K562 (cell line): Measurements from ENCODE around the gene IGSF21. TPM values are rescaled to one million over a fixed set of nuclear protein-coding genes. Genes with fewer than 3 reads are reported as not detected.

Source experiments
- ATAC-seq: fragments of 200-7000 bp; cut with Tn5 transposase; 3 replicates; pipeline ENCODE4 v1.9.1; 2020; ENCODE audit warnings: moderate library complexity
- BruUV-seq: library from RNA; stranded (reverse); fragments of 400-500 nt; replicated peaks from 2 replicates; lab custom pipeline; 2021; lab: Mats Ljungman, UMichigan
- CTCF ChIA-PET: fragments of 300-600 bp; formaldehyde crosslinking; extraction: SDS; loops from one replicate; lab custom pipeline; 2021; ENCODE audit warnings: low intra/inter-chr PET ratio; lab: Yijun Ruan, JAX
- POLR2A ChIA-PET: fragments of 300-600, 350-650 bp; sonication (Branson Sonifier 250); formaldehyde crosslinking; extraction: SDS; loops from one replicate; lab custom pipeline; 2021; ENCODE audit warnings: antibody characterized with exemption, inconsistent platforms; lab: Yijun Ruan, JAX
- DNase-seq, 4 experiments: peaks; one replicate each; pipeline versions ENCODE4 v3.0.0 to v3.0.0-alpha.2; 2011 to 2018; ENCODE audit warnings: low spot score in 3 of 4, mixed read lengths in 3 of 4; ENCODE audit errors: extremely low read depth in 1 of 4
- FAIRE-seq: peaks from 2 replicates; lab custom pipeline; 2011; peaks lifted over from hg19 to GRCh38; lab: Jason Lieb, UNC
- H2AFZ ChIP-seq: 2 replicates; pipeline ENCODE4 v1.6.0; 2011; ENCODE audit warnings: low read depth, low read length, control low read depth, inconsistent platforms
- H3K27ac ChIP-seq: fragments of 200-600 bp; 3 replicates; pipeline ENCODE4 v1.8.0; 2011; ENCODE audit warnings: low read depth, mild to moderate bottlenecking, control low read depth, inconsistent platforms, low read length, moderate library complexity, mixed read lengths; ENCODE audit errors: extremely low read depth
- H3K27me3 ChIP-seq, 2 experiments: fragments of 300-600 bp in 1 of 2; 2 replicates in 1 of 2; 3 replicates in 1 of 2; pipeline versions ENCODE4 v1.6.0 to v1.8.0; 2011; ENCODE audit warnings: inconsistent platforms in 2 of 2, low read length in 2 of 2, mild to moderate bottlenecking in 1 of 2, mixed read lengths in 1 of 2, moderate library complexity in 1 of 2; ENCODE audit not compliant: control insufficient read depth in 2 of 2, insufficient read depth in 2 of 2
- H3K36me3 ChIP-seq: fragments of 300-600 bp; 3 replicates; pipeline ENCODE4 v1.8.0; 2011; ENCODE audit warnings: mild to moderate bottlenecking, low read length, inconsistent platforms; ENCODE audit not compliant: control insufficient read depth, insufficient read depth
- H3K4me1 ChIP-seq, 2 experiments: fragments of 200-600 bp in 1 of 2; replicated peaks in 1 of 2; 2 replicates in 1 of 2; 3 replicates in 1 of 2; pipeline versions ENCODE4 v1.5.1 to v1.8.0; 2011; ENCODE audit warnings: inconsistent platforms in 2 of 2, low read length in 2 of 2, mild to moderate bottlenecking in 1 of 2, mixed read lengths in 1 of 2, moderate library complexity in 1 of 2; ENCODE audit not compliant: control insufficient read depth in 2 of 2, insufficient read depth in 2 of 2
- H3K4me2 ChIP-seq: 2 replicates; pipeline ENCODE4 v1.6.1; 2011; ENCODE audit warnings: low read length, control low read depth, inconsistent platforms, mixed read lengths; ENCODE audit not compliant: insufficient read depth
- H3K4me3 ChIP-seq: fragments of 200-600 bp; sonication (generic), shearing (Covaris generic); 2 replicates; pipeline ENCODE4 v1.5.1; 2016; ENCODE audit warnings: control low read depth, inconsistent platforms
- H3K79me2 ChIP-seq: fragments of 200-600 bp; 3 replicates; pipeline ENCODE4 v1.8.0; 2011; ENCODE audit warnings: low read length, inconsistent platforms; ENCODE audit not compliant: control insufficient read depth, insufficient read depth
- H3K9ac ChIP-seq, 2 experiments: 2 replicates each; pipeline versions ENCODE4 v1.6.0 to v1.6.1; 2011; ENCODE audit warnings: low read depth in 2 of 2, low read length in 2 of 2, control low read depth in 1 of 2, inconsistent platforms in 1 of 2, mild to moderate bottlenecking in 1 of 2, mixed read lengths in 1 of 2; ENCODE audit not compliant: insufficient read depth in 1 of 2
- H3K9me1 ChIP-seq: one replicate; pipeline ENCODE4 v1.6.0; 2011; ENCODE audit warnings: inconsistent platforms, mild to moderate bottlenecking, low read length, moderate library complexity; ENCODE audit not compliant: control insufficient read depth, insufficient read depth
- H3K9me3 ChIP-seq: replicated peaks from 2 replicates; pipeline ENCODE4 v1.5.1; 2011; ENCODE audit warnings: low read depth, low read length, inconsistent platforms; ENCODE audit not compliant: control insufficient read depth, insufficient read depth
- H4K20me1 ChIP-seq: replicated peaks from 2 replicates; pipeline ENCODE4 v1.6.1; 2011; ENCODE audit warnings: low read length, inconsistent platforms, mixed read lengths; ENCODE audit not compliant: control insufficient read depth, insufficient read depth
- ATF6 ChIP-seq: sonication (generic); formaldehyde crosslinking; IDR thresholded peaks from 2 replicates; pipeline ENCODE4 v1.4.0; 2020; ENCODE audit warnings: mild to moderate bottlenecking, missing genetic modification reagents
- BCLAF1 ChIP-seq, 2 experiments: fragments of 450-650 bp in 1 of 2; IDR thresholded peaks; 2 replicates each; pipeline ENCODE4 v1.6.1; 2011 to 2017; ENCODE audit warnings: low read depth in 2 of 2, antibody characterized with exemption in 1 of 2, borderline replicate concordance in 1 of 2, low read length in 1 of 2, mild to moderate bottlenecking in 1 of 2, mixed read lengths in 1 of 2; ENCODE audit not compliant: control insufficient read depth in 1 of 2
- CGGBP1 ChIP-seq: fragments of 250-450 bp; sonication (Bioruptor Pico); IDR thresholded peaks from 2 replicates; pipeline ENCODE4 v1.9.0; 2021; ENCODE audit warnings: mild to moderate bottlenecking
- CREM ChIP-seq: IDR thresholded peaks from 2 replicates; pipeline ENCODE4 v1.6.1; 2014; ENCODE audit warnings: antibody characterized with exemption, low read depth
- E2F1 ChIP-seq: sonication (generic); formaldehyde crosslinking; IDR thresholded peaks from 2 replicates; pipeline ENCODE4 v1.8.1; 2023; ENCODE audit warnings: mild to moderate bottlenecking, missing genetic modification reagents, moderate library complexity
- JUN ChIP-seq, 2 experiments: sonication (generic) in 1 of 2; formaldehyde crosslinking in 1 of 2; IDR thresholded peaks; 2 replicates each; pipeline versions ENCODE4 v1.6.1 to v1.8.0; 2012 to 2022; ENCODE audit warnings: borderline replicate concordance in 2 of 2, mild to moderate bottlenecking in 2 of 2, improper control_type of control experiment in 1 of 2, low read depth in 1 of 2, low read length in 1 of 2, missing genetic modification reagents in 1 of 2
- NFE2 ChIP-seq: IDR thresholded peaks from 2 replicates; pipeline ENCODE4 v1.6.1; 2014; ENCODE audit warnings: antibody characterized with exemption, low read depth
- RBM34 ChIP-seq: fragments of 200-400 bp; formaldehyde crosslinking; IDR thresholded peaks from 2 replicates; pipeline ENCODE4 v1.6.1; 2018; ENCODE audit warnings: low read length, borderline replicate concordance; ENCODE audit not compliant: insufficient read depth
- SAFB2 ChIP-seq: fragments of 200-400 bp; formaldehyde crosslinking; IDR thresholded peaks from 2 replicates; pipeline ENCODE4 v1.6.1; 2018; ENCODE audit warnings: borderline replicate concordance, low read length, low read depth, moderate library complexity; ENCODE audit not compliant: severe bottlenecking
- SNIP1 ChIP-seq: fragments of 450-650 bp; IDR thresholded peaks from 2 replicates; pipeline ENCODE4 v1.7.1; 2017; ENCODE audit warnings: low read depth, mild to moderate bottlenecking
- SUPT5H ChIP-seq: fragments of 450-650 bp; IDR thresholded peaks from 2 replicates; pipeline ENCODE4 v1.6.1; 2016
- ZBED1 ChIP-seq: IDR thresholded peaks from 2 replicates; pipeline ENCODE4 v1.6.1; 2014
- ZNF384 ChIP-seq: IDR thresholded peaks from 2 replicates; pipeline ENCODE4 v1.6.1; 2012; ENCODE audit warnings: low read depth, low read length, improper control_type of control experiment
- ZNF41 ChIP-seq: fragments of 250-450 bp; sonication (Bioruptor Pico); conservative IDR thresholded peaks from 2 replicates; pipeline ENCODE4 v1.4.0; 2020; ENCODE audit warnings: mild to moderate bottlenecking
- ZNF431 ChIP-seq: sonication (generic); formaldehyde crosslinking; IDR thresholded peaks from 2 replicates; pipeline ENCODE4 v1.8.0; 2022; ENCODE audit warnings: mild to moderate bottlenecking, missing genetic modification reagents
- WGBS: fragments of 100-300 bp; shearing (Covaris generic); methylation state at CpG from one replicate; pipeline ENCODE4 v1.1.6; 2016; ENCODE audit warnings: low coverage, mixed read lengths; ENCODE audit not compliant: insufficient coverage; ENCODE audit errors: missing lambda C conversion rate; 5-methylcytosine and 5-hydroxymethylcytosine counted together
- in situ Hi-C: fragments of 300-500 bp; cut with MboI; formaldehyde crosslinking; loops from 4 replicates; pipeline ENCODE4 v1.15.0; 2018; ENCODE audit warnings: inconsistent platforms, mixed read lengths
- intact Hi-C: fragments of 100-400 bp; cut with micrococcal nuclease; formaldehyde crosslinking; loops from 2 replicates; pipeline ENCODE4 v1.14.2; 2022
- polyA plus RNA-seq, 8 experiments: library from polyadenylated mRNA; depleted of rRNA in 4 of 8; stranded (reverse) in 5 of 8; unstranded in 3 of 8; fragments of >200 nt; fragmentation: Nextera tagmentation in 2 of 8; fragmentation: Illumina TruSeq in 1 of 8; extraction: Ambion mirVana in 2 of 8; extraction: Trizol in 1 of 8; gene quantifications; 2 replicates each; pipeline versions ENCODE4 v1.2.1 to v1.2.3, GENCODE V29; 2011 to 2014; ENCODE audit warnings: inconsistent platforms in 1 of 8, missing spikeins in 1 of 8
- total RNA-seq, 7 experiments: library from RNA; depleted of rRNA in 6 of 7; stranded (reverse); fragments of >200 nt in 6 of 7; fragmentation: Illumina TruSeq in 2 of 7; extraction: Trizol in 2 of 7; gene quantifications; 2 replicates each; pipeline versions ENCODE4 v1.2.1 to v1.2.3, GENCODE V29; 2011 to 2021; ENCODE audit warnings: low replicate concordance in 1 of 7

The IGSF21 gene
- total and polyA plus RNA-seq, 9 of the 15 experiments (the other 6 are each of a cell fraction or from before 2014, with no cell fraction given): not detected

DNA sequence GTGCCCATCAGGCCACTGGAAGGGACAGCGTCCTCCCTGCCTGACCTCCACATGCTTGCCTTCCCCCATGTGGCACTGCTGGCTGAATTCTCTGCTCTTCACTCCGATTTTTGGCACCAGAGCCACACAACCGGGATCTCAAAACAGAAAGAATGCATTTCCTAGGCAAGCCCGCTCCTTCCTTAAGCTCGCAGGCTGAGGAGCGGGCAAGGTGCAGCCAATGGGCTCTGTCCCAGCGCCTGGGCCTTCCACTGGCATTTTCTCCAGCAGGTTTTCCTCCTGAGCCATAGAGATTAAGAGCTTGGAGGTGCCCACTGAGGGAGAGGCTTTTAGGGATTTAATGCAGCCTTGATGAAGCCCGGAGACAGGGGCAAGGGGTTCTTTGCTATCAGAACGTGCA lies 158.0 kb downstream of the IGSF21 start:
- CTCF ChIA-PET: no interaction called here
- H3K27ac ChIP-seq: no peak overlapping the region
- intact Hi-C loops: no loop called here
- ATAC-seq: no peak
- in situ Hi-C loops: no loop called here
- TF ChIP-seq CGGBP1 (no peak), ZBED1 (no peak), ZNF384 (no peak), JUN (IDR thresholded peaks at IDR 0.05; ENCODE audit: borderline replicate concordance, low read depth, low read length) (no peak), JUN (CRISPR knock-in tag; IDR thresholded peaks at IDR 0.05; ENCODE audit: borderline replicate concordance) (no peak), SAFB2 (no peak), ATF6 (CRISPR knock-in tag) (no peak), ZNF41 (CRISPR knock-in tag) (no peak), CREM (no peak), RBM34 (no peak), NFE2 (no peak), SNIP1 (no peak), ZNF431 (no peak), BCLAF1 (IDR thresholded peaks at IDR 0.05; ENCODE audit: borderline replicate concordance in 1 of 2, control insufficient read depth in 1 of 2, low read depth in 2 of 2, low read length in 1 of 2) (no peak), E2F1 (CRISPR knock-in tag) (no peak), SUPT5H (no peak)
- TF ChIP-seq, all 486 proteins: peak for 0
- no peaks in the 10 kb centered on the region for H3K36me3 ChIP-seq
- FAIRE-seq (no peak), DNase-seq (no peak)
- no peaks in the 10 kb centered on the region for H3K79me2 ChIP-seq
- H3K4me2 ChIP-seq: no peak overlapping the region
- no TSS peak for BruUV-seq
- peaks cover 8% of the 10 kb centered on the region; the same call in 1 of the 2 replicates for H4K20me1 ChIP-seq
- H3K9me1 ChIP-seq: no peaks in the 10 kb centered on the region
- POLR2A ChIA-PET: interaction anchor here (0.6 kb wide), 1 partner anchor 400 kb away, joined by 3 read pairs; no protein-coding TSS in a partner anchor
- no peak overlapping the region for H3K4me3 ChIP-seq
- H3K27me3 ChIP-seq: peaks cover 0 to 8% of the 10 kb centered on the region in 2 experiments; a peak in 1 of 5 replicates
- WGBS: under 1% methylated on average over 9 of the region's 9 CpGs
- no peaks in the 10 kb centered on the region for H3K4me1 ChIP-seq
- H3K9ac ChIP-seq: no peak overlapping the region
- no peak overlapping the region for H2AFZ ChIP-seq
- no peaks in the 10 kb centered on the region for H3K9me3 ChIP-seq
